Liver (tissue), 3 donors: ENCODE measurements around the gene XKR7.
"Not testable (repeated sequence)": the region's sequence is repeated elsewhere in the genome, so short reads cannot be mapped to it uniquely, and the experiment has no call there.

Source experiments
- FOXA1 ChIP-seq: IDR thresholded peaks from 2 replicates; pipeline ENCODE4 v1.6.1; 2016; ENCODE audit warnings: antibody characterized with exemption
- GABPA ChIP-seq, 2 donors: IDR thresholded peaks in 1 of 2; conservative IDR thresholded peaks in 1 of 2; 2 replicates each; pipeline ENCODE4 v1.6.1; 2016; ENCODE audit warnings: antibody characterized with exemption in 2 of 2, mild to moderate bottlenecking in 1 of 2, moderate library complexity in 1 of 2
- RAD21 ChIP-seq, 2 donors: IDR thresholded peaks; 2 replicates each; pipeline ENCODE4 v1.6.1; 2016; ENCODE audit warnings: antibody characterized with exemption in 2 of 2, mild to moderate bottlenecking in 2 of 2
- REST ChIP-seq: IDR thresholded peaks from 2 replicates; pipeline ENCODE4 v1.6.1; 2016; ENCODE audit warnings: antibody characterized with exemption, mild to moderate bottlenecking
- SP1 ChIP-seq: IDR thresholded peaks from 2 replicates; pipeline ENCODE4 v1.6.1; 2018; ENCODE audit warnings: antibody characterized with exemption, mild to moderate bottlenecking
- TAF1 ChIP-seq: conservative IDR thresholded peaks from 2 replicates; pipeline ENCODE4 v1.6.1; 2016; ENCODE audit warnings: antibody characterized with exemption, mild to moderate bottlenecking
- TF ChIP-seq, protein P1 (sequence below): fragments of 150-350 bp; IDR thresholded peaks from 2 replicates; pipeline ENCODE4 v1.5.1; 2017; ENCODE audit warnings: improper control_type of control experiment, low read depth, low read length; ENCODE audit not compliant: missing input control
- TF ChIP-seq, protein P2 (sequence below): IDR thresholded peaks from 2 replicates; pipeline ENCODE4 v1.6.1; 2016; ENCODE audit warnings: antibody characterized with exemption
- donor health status: healthy.
- donor health status: healthy.

GRCh38 chr20:32033721-32034120 is 65.8 kb downstream of the XKR7 start:
- TF ChIP-seq, protein P1, sequence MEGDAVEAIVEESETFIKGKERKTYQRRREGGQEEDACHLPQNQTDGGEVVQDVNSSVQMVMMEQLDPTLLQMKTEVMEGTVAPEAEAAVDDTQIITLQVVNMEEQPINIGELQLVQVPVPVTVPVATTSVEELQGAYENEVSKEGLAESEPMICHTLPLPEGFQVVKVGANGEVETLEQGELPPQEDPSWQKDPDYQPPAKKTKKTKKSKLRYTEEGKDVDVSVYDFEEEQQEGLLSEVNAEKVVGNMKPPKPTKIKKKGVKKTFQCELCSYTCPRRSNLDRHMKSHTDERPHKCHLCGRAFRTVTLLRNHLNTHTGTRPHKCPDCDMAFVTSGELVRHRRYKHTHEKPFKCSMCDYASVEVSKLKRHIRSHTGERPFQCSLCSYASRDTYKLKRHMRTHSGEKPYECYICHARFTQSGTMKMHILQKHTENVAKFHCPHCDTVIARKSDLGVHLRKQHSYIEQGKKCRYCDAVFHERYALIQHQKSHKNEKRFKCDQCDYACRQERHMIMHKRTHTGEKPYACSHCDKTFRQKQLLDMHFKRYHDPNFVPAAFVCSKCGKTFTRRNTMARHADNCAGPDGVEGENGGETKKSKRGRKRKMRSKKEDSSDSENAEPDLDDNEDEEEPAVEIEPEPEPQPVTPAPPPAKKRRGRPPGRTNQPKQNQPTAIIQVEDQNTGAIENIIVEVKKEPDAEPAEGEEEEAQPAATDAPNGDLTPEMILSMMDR: not testable (repeated sequence)
- TF ChIP-seq RAD21 (IDR thresholded peaks at IDR 0.05); TAF1; GABPA (IDR thresholded peaks at IDR 0.05 in 1 of 2, conservative IDR thresholded peaks at IDR 0.05 in 1 of 2); REST; SP1; FOXA1: not testable (repeated sequence)
- TF ChIP-seq, protein P2, sequence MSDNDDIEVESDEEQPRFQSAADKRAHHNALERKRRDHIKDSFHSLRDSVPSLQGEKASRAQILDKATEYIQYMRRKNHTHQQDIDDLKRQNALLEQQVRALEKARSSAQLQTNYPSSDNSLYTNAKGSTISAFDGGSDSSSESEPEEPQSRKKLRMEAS: not testable (repeated sequence)
